Epidermal melanocyte (primary cell): ENCODE data around the gene FLT4.

ENCODE experiments used
- DNase-seq: peaks from one replicate; pipeline ENCODE4 v3.0.0; 2011; ENCODE audit warnings: low spot score; ENCODE audit not compliant: insufficient read length

FLT4 gene

GRCh38 chr5:180627386-180628120 is 21.8 kb downstream of the FLT4 start:
- no peak for DNase-seq

GRCh38 chr5:180626661-180627385 is 22.6 kb downstream of the FLT4 start:
- DNase-seq: no peak

- DNase-seq: no peak
Observed at GRCh38 chr5:180625791-180626660, 23.4 kb downstream of the FLT4 start.

GRCh38 chr5:180625125-180625790 is 24.1 kb downstream of the FLT4 start:
- no peak for DNase-seq

- no peak for DNase-seq
Observed at GRCh38 chr5:180624587-180624986, 24.8 kb downstream of the FLT4 start.

GRCh38 chr5:180623844-180624243 is 25.6 kb downstream of the FLT4 start:
- DNase-seq: no peak

- no peak for DNase-seq
Observed at GRCh38 chr5:180623411-180623834, 26.0 kb downstream of the FLT4 start.

- DNase-seq: no peak
Observed at GRCh38 chr5:180622910-180623309, 26.5 kb downstream of the FLT4 start.

- no peak for DNase-seq
Observed at GRCh38 chr5:180621311-180621710, 28.1 kb downstream of the FLT4 start.

GRCh38 chr5:180620014-180620413 is 29.4 kb downstream of the FLT4 start:
- no peak for DNase-seq

GRCh38 chr5:180619563-180619915 is 29.9 kb downstream of the FLT4 start:
- DNase-seq: no peak

- no peak for DNase-seq
Observed at GRCh38 chr5:180618829-180619562, 30.4 kb downstream of the FLT4 start.

GRCh38 chr5:180618487-180618828 is 30.9 kb downstream of the FLT4 start:
- DNase-seq: no peak

- DNase-seq: no peak
Observed at GRCh38 chr5:180613814-180614188, 35.6 kb downstream of the FLT4 start.

GRCh38 chr5:180613188-180613813 is 36.1 kb downstream of the FLT4 start:
- no peak for DNase-seq

- DNase-seq: no peak
Observed at GRCh38 chr5:180612683-180613082, 36.7 kb downstream of the FLT4 start.

- no peak for DNase-seq
Observed at GRCh38 chr5:180611140-180611850, 38.1 kb downstream of the FLT4 start.

- no peak for DNase-seq
Observed at GRCh38 chr5:180609817-180610550, 39.4 kb downstream of the FLT4 start.

- no peak for DNase-seq
Observed at GRCh38 chr5:180609386-180609785, 40.0 kb downstream of the FLT4 start.
